Sigmoid colon (tissue), 4 donors: Measurements from ENCODE around the gene EFNA5.

ENCODE experiments used
- POLR2A ChIP-seq, 2 donors: fragments of 450-650 bp; IDR thresholded peaks; one replicate each; pipeline ENCODE4 v1.6.1; 2016; ENCODE audit warnings: antibody characterized with exemption in 2 of 2, mild to moderate bottlenecking in 2 of 2, moderate library complexity in 2 of 2
- POLR2AphosphoS5 ChIP-seq, 4 donors: sonication (generic); formaldehyde crosslinking; IDR thresholded peaks; one replicate each; pipeline ENCODE4 v1.6.1; 2017; ENCODE audit warnings: antibody characterized with exemption in 4 of 4
- TF ChIP-seq, protein P1 (sequence below), 4 experiments: fragments of 450-650 bp in 3 of 4; fragments of 200-600 bp in 1 of 4; IDR thresholded peaks; one replicate each; pipeline ENCODE4 v1.5.1; 2016 to 2019; ENCODE audit warnings: antibody characterized with exemption in 4 of 4, mild to moderate bottlenecking in 3 of 4, moderate library complexity in 2 of 4

DNA sequence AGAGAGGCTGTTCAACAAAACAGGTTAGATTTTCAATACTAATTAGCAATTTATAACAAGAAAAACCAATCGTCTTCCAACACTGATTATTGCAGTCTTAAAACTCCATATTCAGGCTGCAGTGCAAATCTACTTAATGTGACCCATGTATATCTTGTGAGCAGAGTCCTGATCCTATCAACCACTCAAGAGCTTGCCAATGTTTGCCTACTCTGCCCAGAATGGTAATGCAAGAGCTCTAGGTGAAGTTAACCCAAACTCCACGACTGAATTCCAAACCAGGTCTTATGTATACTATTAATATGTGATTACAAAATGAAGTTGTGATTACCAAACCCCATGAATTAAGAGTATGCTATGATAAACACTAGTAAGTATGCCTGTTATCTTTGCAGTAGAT lies 17.1 kb downstream of the EFNA5 start:
- TF ChIP-seq POLR2AphosphoS5 (IDR thresholded peaks at IDR 0.05), result no peak
- TF ChIP-seq, protein P1, sequence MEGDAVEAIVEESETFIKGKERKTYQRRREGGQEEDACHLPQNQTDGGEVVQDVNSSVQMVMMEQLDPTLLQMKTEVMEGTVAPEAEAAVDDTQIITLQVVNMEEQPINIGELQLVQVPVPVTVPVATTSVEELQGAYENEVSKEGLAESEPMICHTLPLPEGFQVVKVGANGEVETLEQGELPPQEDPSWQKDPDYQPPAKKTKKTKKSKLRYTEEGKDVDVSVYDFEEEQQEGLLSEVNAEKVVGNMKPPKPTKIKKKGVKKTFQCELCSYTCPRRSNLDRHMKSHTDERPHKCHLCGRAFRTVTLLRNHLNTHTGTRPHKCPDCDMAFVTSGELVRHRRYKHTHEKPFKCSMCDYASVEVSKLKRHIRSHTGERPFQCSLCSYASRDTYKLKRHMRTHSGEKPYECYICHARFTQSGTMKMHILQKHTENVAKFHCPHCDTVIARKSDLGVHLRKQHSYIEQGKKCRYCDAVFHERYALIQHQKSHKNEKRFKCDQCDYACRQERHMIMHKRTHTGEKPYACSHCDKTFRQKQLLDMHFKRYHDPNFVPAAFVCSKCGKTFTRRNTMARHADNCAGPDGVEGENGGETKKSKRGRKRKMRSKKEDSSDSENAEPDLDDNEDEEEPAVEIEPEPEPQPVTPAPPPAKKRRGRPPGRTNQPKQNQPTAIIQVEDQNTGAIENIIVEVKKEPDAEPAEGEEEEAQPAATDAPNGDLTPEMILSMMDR (IDR thresholded peaks at IDR 0.05), result no peak
- no peak for TF ChIP-seq POLR2A (IDR thresholded peaks at IDR 0.05)
